ENCODE results near the gene OSTN. TPM values are rescaled to one million over a fixed set of nuclear protein-coding genes. Genes with fewer than 3 reads are reported as not detected.
"Not testable (repeated sequence)": the region's sequence is repeated elsewhere in the genome, so short reads cannot be mapped to it uniquely, and the experiment has no call there.

The OSTN gene
- total RNA-seq, 1 donor from 2014 or later: not detected

- intact Hi-C loops (cut with micrococcal nuclease): no loop called here
- no peak overlapping the region for H3K4me3 Mint-ChIP-seq
- no peak overlapping the region for H3K27ac Mint-ChIP-seq
- H3K4me1 Mint-ChIP-seq (ENCODE audit: low read depth): no peaks in the 10 kb centered on the region
- no peaks in the 10 kb centered on the region for H3K9me3 Mint-ChIP-seq
- no peaks in the 10 kb centered on the region for H3K36me3 Mint-ChIP-seq (ENCODE audit: low read depth)
- peaks cover 2% of the 10 kb centered on the region for H3K27me3 Mint-ChIP-seq (ENCODE audit: insufficient read depth)
- DNase-seq (ENCODE audit: low spot score): no peak
These were observed 39.3 kb downstream of the OSTN start for GRCh38 chr3:191238321-191238817.

GRCh38 chr3:191239407-191240031 is 40.5 kb downstream of the OSTN start:
- intact Hi-C loops (cut with micrococcal nuclease): loop anchor here (1.0 to 5.0 kb wide), 2 partner anchors 41 to 148 kb away; no protein-coding TSS in a partner anchor
- no peaks in the 10 kb centered on the region for H3K36me3 Mint-ChIP-seq (ENCODE audit: low read depth)
- no peak overlapping the region for H3K4me3 Mint-ChIP-seq
- DNase-seq (ENCODE audit: low spot score): no peak
- no peak overlapping the region for H3K27ac Mint-ChIP-seq
- H3K27me3 Mint-ChIP-seq (ENCODE audit: insufficient read depth): peaks cover 2% of the 10 kb centered on the region
- H3K9me3 Mint-ChIP-seq: no peaks in the 10 kb centered on the region
- H3K4me1 Mint-ChIP-seq (ENCODE audit: low read depth): no peaks in the 10 kb centered on the region

GRCh38 chr3:191240486-191240885 is 41.4 kb downstream of the OSTN start:
- H3K9me3 Mint-ChIP-seq: no peaks in the 10 kb centered on the region
- H3K36me3 Mint-ChIP-seq (ENCODE audit: low read depth): no peaks in the 10 kb centered on the region
- DNase-seq (ENCODE audit: low spot score): no peak
- intact Hi-C loops (cut with micrococcal nuclease): loop anchor here (5.0 kb wide), 1 partner anchor 147 kb away; no protein-coding TSS in a partner anchor
- H3K4me1 Mint-ChIP-seq (ENCODE audit: low read depth): no peaks in the 10 kb centered on the region
- H3K27ac Mint-ChIP-seq: no peak overlapping the region
- peaks cover 4% of the 10 kb centered on the region for H3K27me3 Mint-ChIP-seq (ENCODE audit: insufficient read depth)
- H3K4me3 Mint-ChIP-seq: no peak overlapping the region

- Mint-ChIP-seq H3K4me3 (no peak overlapping the region), H3K27me3 (ENCODE audit: insufficient read depth) (peaks cover 4% of the 10 kb centered on the region), H3K9me3 (no peaks in the 10 kb centered on the region), H3K27ac (no peak overlapping the region), H3K4me1 (ENCODE audit: low read depth) (no peaks in the 10 kb centered on the region), H3K36me3 (ENCODE audit: low read depth) (no peaks in the 10 kb centered on the region)
- DNase-seq (ENCODE audit: low spot score): no peak
- intact Hi-C loops (cut with micrococcal nuclease): loop anchor here (2.0 to 5.0 kb wide), 2 partner anchors 84 to 143 kb away; partner anchors contain the start of gene CCDC50
These were observed 45.3 kb downstream of the OSTN start for GRCh38 chr3:191244242-191244867.

- H3K4me3 Mint-ChIP-seq; H3K27me3 Mint-ChIP-seq (ENCODE audit: insufficient read depth); intact Hi-C loops (cut with micrococcal nuclease); H3K36me3 Mint-ChIP-seq (ENCODE audit: low read depth); DNase-seq (ENCODE audit: low spot score); H3K4me1 Mint-ChIP-seq (ENCODE audit: low read depth); H3K27ac Mint-ChIP-seq; H3K9me3 Mint-ChIP-seq: not testable (repeated sequence)
These were observed 47.0 kb downstream of the OSTN start for GRCh38 chr3:191246034-191246433.

GRCh38 chr3:191246630-191247029 is 47.6 kb downstream of the OSTN start:
- H3K27ac Mint-ChIP-seq: peak overlapping the region; percentile 27
- peaks cover 2% of the 10 kb centered on the region for H3K27me3 Mint-ChIP-seq (ENCODE audit: insufficient read depth)
- no peaks in the 10 kb centered on the region for H3K36me3 Mint-ChIP-seq (ENCODE audit: low read depth)

GRCh38 chr3:191253089-191253799 is 54.2 kb downstream of the OSTN start:
- Mint-ChIP-seq H3K4me1 (ENCODE audit: low read depth) (no peaks in the 10 kb centered on the region), H3K36me3 (ENCODE audit: low read depth) (no peaks in the 10 kb centered on the region), H3K9me3 (no peaks in the 10 kb centered on the region), H3K4me3 (no peak overlapping the region), H3K27ac (no peak overlapping the region), H3K27me3 (ENCODE audit: insufficient read depth) (no peaks in the 10 kb centered on the region)
- intact Hi-C loops (cut with micrococcal nuclease): no loop called here
- DNase-seq (ENCODE audit: low spot score): no peak

More at GRCh38 chr3:191246630-191247029, 47.6 kb downstream of the OSTN start:
- intact Hi-C loops (cut with micrococcal nuclease): no loop called here
- Mint-ChIP-seq H3K4me1 (ENCODE audit: low read depth) (no peaks in the 10 kb centered on the region), H3K9me3 (no peaks in the 10 kb centered on the region), H3K4me3 (no peak overlapping the region)
- DNase-seq (ENCODE audit: low spot score): no peak

- DNase-seq (ENCODE audit: low spot score): no peak
- no peaks in the 10 kb centered on the region for H3K9me3 Mint-ChIP-seq
- H3K4me1 Mint-ChIP-seq (ENCODE audit: low read depth): no peaks in the 10 kb centered on the region
- intact Hi-C loops (cut with micrococcal nuclease): no loop called here
- H3K4me3 Mint-ChIP-seq: no peak overlapping the region
- no peaks in the 10 kb centered on the region for H3K36me3 Mint-ChIP-seq (ENCODE audit: low read depth)
- no peaks in the 10 kb centered on the region for H3K27me3 Mint-ChIP-seq (ENCODE audit: insufficient read depth)
- no peak overlapping the region for H3K27ac Mint-ChIP-seq
These were observed 55.2 kb downstream of the OSTN start for GRCh38 chr3:191254098-191254873.

GRCh38 chr3:191255156-191255555 is 56.1 kb downstream of the OSTN start:
- Mint-ChIP-seq H3K9me3 (no peaks in the 10 kb centered on the region), H3K4me3 (no peak overlapping the region), H3K27ac (no peak overlapping the region), H3K4me1 (ENCODE audit: low read depth) (no peaks in the 10 kb centered on the region), H3K36me3 (ENCODE audit: low read depth) (no peaks in the 10 kb centered on the region), H3K27me3 (ENCODE audit: insufficient read depth) (no peaks in the 10 kb centered on the region)
- intact Hi-C loops (cut with micrococcal nuclease): no loop called here
- DNase-seq (ENCODE audit: low spot score): no peak

GRCh38 chr3:191256405-191256804 is 57.4 kb downstream of the OSTN start:
- Mint-ChIP-seq H3K9me3 (no peaks in the 10 kb centered on the region), H3K4me1 (ENCODE audit: low read depth) (no peaks in the 10 kb centered on the region), H3K27ac (no peak overlapping the region), H3K4me3 (no peak overlapping the region), H3K27me3 (ENCODE audit: insufficient read depth) (no peaks in the 10 kb centered on the region), H3K36me3 (ENCODE audit: low read depth) (no peaks in the 10 kb centered on the region)
- DNase-seq (ENCODE audit: low spot score): no peak
- intact Hi-C loops (cut with micrococcal nuclease): no loop called here

- no peaks in the 10 kb centered on the region for H3K9me3 Mint-ChIP-seq
- H3K27ac Mint-ChIP-seq: no peak overlapping the region
- no peaks in the 10 kb centered on the region for H3K36me3 Mint-ChIP-seq (ENCODE audit: low read depth)
- no peak for DNase-seq (ENCODE audit: low spot score)
- no peaks in the 10 kb centered on the region for H3K4me1 Mint-ChIP-seq (ENCODE audit: low read depth)
- no peak overlapping the region for H3K4me3 Mint-ChIP-seq
- intact Hi-C loops (cut with micrococcal nuclease): no loop called here
- H3K27me3 Mint-ChIP-seq (ENCODE audit: insufficient read depth): no peaks in the 10 kb centered on the region
These were observed 58.2 kb downstream of the OSTN start for GRCh38 chr3:191257286-191257685.

- Mint-ChIP-seq H3K4me3 (no peak overlapping the region), H3K36me3 (ENCODE audit: low read depth) (no peaks in the 10 kb centered on the region), H3K4me1 (ENCODE audit: low read depth) (no peaks in the 10 kb centered on the region), H3K27me3 (ENCODE audit: insufficient read depth) (no peaks in the 10 kb centered on the region), H3K9me3 (no peaks in the 10 kb centered on the region), H3K27ac (no peak overlapping the region)
- intact Hi-C loops (cut with micrococcal nuclease): no loop called here
- no peak for DNase-seq (ENCODE audit: low spot score)
These were observed 60.4 kb downstream of the OSTN start for GRCh38 chr3:191259486-191259885.

Measured in activated T-helper 1 cell treated with anti-CD3 and anti-CD28 coated beads, Interleukin-12 subunit alpha, Interleukin-12 subunit beta, Interleukin-2, Interleukin-4 antibody, amounts not matched to agents 30 ng/mL and 10 ng/mL and 1 ng/mL, durations not matched to agents 14 hours and 24 hours and 36 hours (primary cell).